NK-92 treated with Interleukin-12 subunit alpha and Interleukin-12 subunit beta, amount 100 ng/mL, for 24 hours (cell line): ENCODE data around the gene INSYN2B.
A peak's percentile ranks its signal among the peaks of the same experiment; 100 is the strongest.
"Not testable (repeated sequence)": the region's sequence is repeated elsewhere in the genome, so short reads cannot be mapped to it uniquely, and the experiment has no call there.

Experiments used
- DNase-seq: peaks from one replicate; lab custom pipeline; 2025; lab: John Stamatoyannopoulos, UW

Gene INSYN2B

GRCh38 chr5:169848792-169849191 lies 131.5 kb downstream of the INSYN2B start:
- no peak for DNase-seq

- DNase-seq, result no peak
These were observed 132.0 kb downstream of the INSYN2B start for GRCh38 chr5:169848271-169848670.

- DNase-seq, result no peak
These were observed 132.8 kb downstream of the INSYN2B start for GRCh38 chr5:169847519-169847918.

GRCh38 chr5:169842699-169843098 lies 137.6 kb downstream of the INSYN2B start:
- DNase-seq, result no peak

GRCh38 chr5:169840405-169840804 lies 139.9 kb downstream of the INSYN2B start:
- no peak for DNase-seq

GRCh38 chr5:169838688-169839087 lies 141.6 kb downstream of the INSYN2B start:
- DNase-seq, result no peak

GRCh38 chr5:169837686-169838085 lies 142.6 kb downstream of the INSYN2B start:
- no peak for DNase-seq

- no peak for DNase-seq
These were observed 143.3 kb downstream of the INSYN2B start for GRCh38 chr5:169836835-169837536.

GRCh38 chr5:169834540-169834939 lies 145.8 kb downstream of the INSYN2B start:
- peak; percentile 41 for DNase-seq

GRCh38 chr5:169833681-169834292 lies 146.5 kb downstream of the INSYN2B start:
- DNase-seq, result not testable (repeated sequence)

- DNase-seq, result peak; percentile 3
These were observed 147.4 kb downstream of the INSYN2B start for GRCh38 chr5:169832845-169833244.

- DNase-seq, result no peak
These were observed 148.0 kb downstream of the INSYN2B start for GRCh38 chr5:169832304-169832703.

GRCh38 chr5:169831331-169831730 lies 149.0 kb downstream of the INSYN2B start:
- no peak for DNase-seq

GRCh38 chr5:169828385-169828784 lies 151.9 kb downstream of the INSYN2B start:
- no peak for DNase-seq

GRCh38 chr5:169827769-169828168 lies 152.5 kb downstream of the INSYN2B start:
- no peak for DNase-seq

GRCh38 chr5:169826618-169827017 lies 153.7 kb downstream of the INSYN2B start:
- no peak for DNase-seq

GRCh38 chr5:169817031-169817430 lies 163.3 kb downstream of the INSYN2B start:
- DNase-seq, result no peak

GRCh38 chr5:169814522-169814921 lies 165.8 kb downstream of the INSYN2B start:
- DNase-seq, result no peak
